ENCODE data around the gene HMCN2.

- TF ChIP-seq, protein P1, sequence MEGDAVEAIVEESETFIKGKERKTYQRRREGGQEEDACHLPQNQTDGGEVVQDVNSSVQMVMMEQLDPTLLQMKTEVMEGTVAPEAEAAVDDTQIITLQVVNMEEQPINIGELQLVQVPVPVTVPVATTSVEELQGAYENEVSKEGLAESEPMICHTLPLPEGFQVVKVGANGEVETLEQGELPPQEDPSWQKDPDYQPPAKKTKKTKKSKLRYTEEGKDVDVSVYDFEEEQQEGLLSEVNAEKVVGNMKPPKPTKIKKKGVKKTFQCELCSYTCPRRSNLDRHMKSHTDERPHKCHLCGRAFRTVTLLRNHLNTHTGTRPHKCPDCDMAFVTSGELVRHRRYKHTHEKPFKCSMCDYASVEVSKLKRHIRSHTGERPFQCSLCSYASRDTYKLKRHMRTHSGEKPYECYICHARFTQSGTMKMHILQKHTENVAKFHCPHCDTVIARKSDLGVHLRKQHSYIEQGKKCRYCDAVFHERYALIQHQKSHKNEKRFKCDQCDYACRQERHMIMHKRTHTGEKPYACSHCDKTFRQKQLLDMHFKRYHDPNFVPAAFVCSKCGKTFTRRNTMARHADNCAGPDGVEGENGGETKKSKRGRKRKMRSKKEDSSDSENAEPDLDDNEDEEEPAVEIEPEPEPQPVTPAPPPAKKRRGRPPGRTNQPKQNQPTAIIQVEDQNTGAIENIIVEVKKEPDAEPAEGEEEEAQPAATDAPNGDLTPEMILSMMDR (IDR thresholded peaks at IDR 0.05; ENCODE audit: low read depth, low read length) = no peak
- no peak for TF ChIP-seq EZH2phosphoT487 (IDR thresholded peaks at IDR 0.05; ENCODE audit: low read depth)
Measured at GRCh38 chr9:130297371-130297770, 31.8 kb downstream of the HMCN2 start.

Data from OCI-LY3 (cell line).